IMR-90 (cell line): ENCODE data around the gene MYO1C. TPM values are rescaled to one million over a fixed set of nuclear protein-coding genes. Genes with fewer than 3 reads are reported as not detected.
A peak's percentile ranks its signal among the peaks of the same experiment; 100 is the strongest.

ENCODE experiments used
- ATAC-seq: fragments of 200-7000 bp; cut with Tn5 transposase; 2 replicates; pipeline ENCODE4 v1.9.1; 2020; ENCODE audit warnings: low read depth, mild to moderate bottlenecking, moderate library complexity
- BruUV-seq: library from RNA; stranded (reverse); fragments of 400-500 nt; replicated peaks from 2 replicates; lab custom pipeline; 2021; lab: Mats Ljungman, UMichigan
- CTCF ChIA-PET: fragments of 300-600 bp; formaldehyde crosslinking; extraction: SDS; loops from one replicate; lab custom pipeline; 2021; ENCODE audit warnings: antibody characterized with exemption; lab: Yijun Ruan, JAX
- POLR2A ChIA-PET: fragments of 300-600 bp; sonication (Branson Sonifier 250); formaldehyde crosslinking; loops from one replicate; lab custom pipeline; 2022; ENCODE audit warnings: antibody characterized with exemption; ENCODE audit not compliant: unreplicated experiment; lab: Charles Lee
- DNase-seq: peaks from one replicate; pipeline ENCODE4 v3.0.0; 2013
- H2AFZ ChIP-seq: replicated peaks from 2 replicates; pipeline ENCODE3; 2013; ENCODE audit warnings: low read length, mild to moderate bottlenecking; ENCODE audit not compliant: poor library complexity
- H2AK5ac ChIP-seq: 2 replicates; pipeline ENCODE4 v1.6.1; 2013; ENCODE audit warnings: low read depth, low read length, inconsistent platforms
- H2AK9ac ChIP-seq: replicated peaks from 2 replicates; pipeline ENCODE3; 2013; ENCODE audit warnings: mild to moderate bottlenecking, low read depth, low read length, moderate library complexity; ENCODE audit not compliant: poor library complexity
- H2BK120ac ChIP-seq: 2 replicates; pipeline ENCODE4 v1.6.1; 2013; ENCODE audit warnings: low read depth, low read length, inconsistent platforms
- H2BK15ac ChIP-seq: 3 replicates; pipeline ENCODE4 v1.6.1; 2013; ENCODE audit warnings: low read depth, low read length, inconsistent platforms
- H2BK20ac ChIP-seq: 2 replicates; pipeline ENCODE4 v1.6.1; 2013; ENCODE audit warnings: low read depth, mild to moderate bottlenecking, inconsistent platforms, low read length, moderate library complexity
- H2BK5ac ChIP-seq: 2 replicates; pipeline ENCODE4 v1.6.1; 2013; ENCODE audit warnings: mild to moderate bottlenecking, low read depth, low read length, inconsistent platforms; ENCODE audit not compliant: poor library complexity, severe bottlenecking
- H3K14ac ChIP-seq: replicated peaks from 2 replicates; pipeline ENCODE4 v1.6.1; 2013; ENCODE audit warnings: low read depth, low read length, inconsistent platforms
- H3K18ac ChIP-seq: 2 replicates; pipeline ENCODE4 v1.6.1; 2013; ENCODE audit warnings: low read depth, low read length, control low read depth
- H3K23ac ChIP-seq: 2 replicates; pipeline ENCODE4 v1.6.1; 2013; ENCODE audit warnings: low read depth, low read length, inconsistent platforms
- H3K27ac ChIP-seq: 2 replicates; pipeline ENCODE4 v1.5.1; 2013; ENCODE audit warnings: mild to moderate bottlenecking, control low read depth, low read length; ENCODE audit not compliant: insufficient read depth
- H3K27me3 ChIP-seq: 2 replicates; pipeline ENCODE4 v1.6.1; 2013; ENCODE audit warnings: low read length; ENCODE audit not compliant: control insufficient read depth, insufficient read depth
- H3K36me3 ChIP-seq: 2 replicates; pipeline ENCODE4 v1.6.1; 2013; ENCODE audit warnings: low read length, mixed read lengths; ENCODE audit not compliant: control insufficient read depth, insufficient read depth
- H3K4ac ChIP-seq: 2 replicates; pipeline ENCODE4 v1.6.1; 2013; ENCODE audit warnings: low read depth, low read length, inconsistent platforms
- H3K4me1 ChIP-seq: 2 replicates; pipeline ENCODE4 v1.6.1; 2013; ENCODE audit warnings: low read length, mixed read lengths; ENCODE audit not compliant: control insufficient read depth, insufficient read depth
- H3K4me2 ChIP-seq: 2 replicates; pipeline ENCODE4 v1.6.1; 2013; ENCODE audit warnings: low read depth, mild to moderate bottlenecking, control low read depth, low read length, moderate library complexity
- H3K4me3 ChIP-seq: 2 replicates; pipeline ENCODE4 v1.5.1; 2013; ENCODE audit warnings: low read depth, mild to moderate bottlenecking, control low read depth, low read length, moderate library complexity; ENCODE audit not compliant: insufficient read depth
- H3K56ac ChIP-seq: 2 replicates; pipeline ENCODE4 v1.6.1; 2013; ENCODE audit warnings: low read length, inconsistent platforms; ENCODE audit not compliant: insufficient read depth; ENCODE audit errors: extremely low read depth
- H3K79me1 ChIP-seq, 2 experiments: 2 replicates each; pipeline ENCODE4 v1.6.1; 2013; ENCODE audit warnings: low read length in 2 of 2, inconsistent platforms in 1 of 2, low read depth in 1 of 2
- H3K9ac ChIP-seq: 2 replicates; pipeline ENCODE4 v1.6.1; 2013; ENCODE audit warnings: low read depth, low read length, control low read depth
- H3K9me1 ChIP-seq: 2 replicates; pipeline ENCODE4 v1.6.1; 2013; ENCODE audit warnings: low read length, inconsistent platforms; ENCODE audit not compliant: insufficient read depth
- H3K9me3 ChIP-seq: 2 replicates; pipeline ENCODE4 v1.6.1; 2013; ENCODE audit warnings: low read length; ENCODE audit not compliant: control insufficient read depth, insufficient read depth
- H4K20me1 ChIP-seq: 2 replicates; pipeline ENCODE4 v1.6.1; 2013; ENCODE audit warnings: low read length, inconsistent platforms; ENCODE audit not compliant: insufficient read depth
- H4K5ac ChIP-seq: 2 replicates; pipeline ENCODE4 v1.6.1; 2013; ENCODE audit warnings: mild to moderate bottlenecking, low read depth, low read length, control low read depth
- H4K8ac ChIP-seq, 2 experiments: 2 replicates each; pipeline ENCODE4 v1.6.1; 2013; ENCODE audit warnings: low read depth in 2 of 2, low read length in 2 of 2, control low read depth in 1 of 2, inconsistent platforms in 1 of 2
- H4K91ac ChIP-seq: 2 replicates; pipeline ENCODE4 v1.6.1; 2013; ENCODE audit warnings: low read depth, low read length, inconsistent platforms; ENCODE audit not compliant: insufficient read depth
- CEBPB ChIP-seq: IDR thresholded peaks from 2 replicates; pipeline ENCODE4 v1.6.1; 2012; ENCODE audit warnings: low read depth, low read length, improper control_type of control experiment
- CHD1 ChIP-seq: IDR thresholded peaks from 2 replicates; pipeline ENCODE4 v1.6.1; 2012; ENCODE audit warnings: low read depth, low read length, improper control_type of control experiment
- CTCF ChIP-seq: conservative IDR thresholded peaks from 2 replicates; pipeline ENCODE4 v1.5.1; 2012; ENCODE audit warnings: mild to moderate bottlenecking, low read depth, low read length, improper control_type of control experiment
- MAZ ChIP-seq: IDR thresholded peaks from 2 replicates; pipeline ENCODE4 v1.6.1; 2012; ENCODE audit warnings: low read depth, mild to moderate bottlenecking, low read length, improper control_type of control experiment, moderate library complexity, borderline replicate concordance
- MXI1 ChIP-seq: IDR thresholded peaks from 2 replicates; pipeline ENCODE4 v1.6.1; 2012; ENCODE audit warnings: low read depth, mild to moderate bottlenecking, low read length, moderate library complexity, borderline replicate concordance
- NFE2L2 ChIP-seq: fragments of 150-350 bp; IDR thresholded peaks from 2 replicates; pipeline ENCODE4 v1.6.1; 2016; ENCODE audit warnings: low read depth, mild to moderate bottlenecking, low read length
- POLR2A ChIP-seq: IDR thresholded peaks from 2 replicates; pipeline ENCODE4 v1.6.1; 2012; ENCODE audit warnings: mild to moderate bottlenecking, low read depth, low read length
- WGBS, 2 experiments: methylation state at CpG; one replicate each; pipeline versions ENCODE4 v1.1.5 to v1.1.7; 2013; ENCODE audit warnings: missing lambda C conversion rate in 2 of 2; ENCODE audit not compliant: insufficient read length in 1 of 2; ENCODE audit errors: extremely low coverage in 2 of 2; 5-methylcytosine and 5-hydroxymethylcytosine counted together
- dilution Hi-C: fragments of 300-500 bp; cut with HindIII; formaldehyde crosslinking; loops from one replicate; pipeline ENCODE4 v1.14.3; 2018; ENCODE audit warnings: low sequenced_read_pairs; ENCODE audit not compliant: unreplicated experiment
- in situ Hi-C: fragments of 300-500 bp; cut with MboI; formaldehyde crosslinking; loops from 3 replicates; pipeline ENCODE4 v1.14.3; 2019; ENCODE audit warnings: low sequenced_read_pairs, inconsistent platforms, mixed read lengths
- intact Hi-C: fragments of 100-400 bp; cut with micrococcal nuclease; formaldehyde crosslinking; loops from 2 replicates; pipeline ENCODE4 v1.10.0; 2022
- polyA plus RNA-seq, 3 experiments: library from polyadenylated mRNA; depleted of rRNA; stranded (reverse); fragments of >200 nt; gene quantifications; 2 replicates each; pipeline ENCODE4 v1.2.3, GENCODE V29; 2012; ENCODE audit warnings: low replicate concordance in 1 of 3
- total RNA-seq: library from RNA; depleted of rRNA; stranded (reverse); fragments of >200 nt; gene quantifications from 2 replicates; pipeline ENCODE4 v1.2.3, GENCODE V29; 2012
- TF ChIP-seq, protein P1 (sequence below): fragments of 150-350 bp; IDR thresholded peaks from 2 replicates; pipeline ENCODE4 v1.6.1; 2017; ENCODE audit warnings: mild to moderate bottlenecking, antibody characterized with exemption, low read length, low read depth

The MYO1C gene
- total and polyA plus RNA-seq, 2 of the 4 experiments (the other 2 are of a cell fraction): 162 to 196 TPM

DNA sequence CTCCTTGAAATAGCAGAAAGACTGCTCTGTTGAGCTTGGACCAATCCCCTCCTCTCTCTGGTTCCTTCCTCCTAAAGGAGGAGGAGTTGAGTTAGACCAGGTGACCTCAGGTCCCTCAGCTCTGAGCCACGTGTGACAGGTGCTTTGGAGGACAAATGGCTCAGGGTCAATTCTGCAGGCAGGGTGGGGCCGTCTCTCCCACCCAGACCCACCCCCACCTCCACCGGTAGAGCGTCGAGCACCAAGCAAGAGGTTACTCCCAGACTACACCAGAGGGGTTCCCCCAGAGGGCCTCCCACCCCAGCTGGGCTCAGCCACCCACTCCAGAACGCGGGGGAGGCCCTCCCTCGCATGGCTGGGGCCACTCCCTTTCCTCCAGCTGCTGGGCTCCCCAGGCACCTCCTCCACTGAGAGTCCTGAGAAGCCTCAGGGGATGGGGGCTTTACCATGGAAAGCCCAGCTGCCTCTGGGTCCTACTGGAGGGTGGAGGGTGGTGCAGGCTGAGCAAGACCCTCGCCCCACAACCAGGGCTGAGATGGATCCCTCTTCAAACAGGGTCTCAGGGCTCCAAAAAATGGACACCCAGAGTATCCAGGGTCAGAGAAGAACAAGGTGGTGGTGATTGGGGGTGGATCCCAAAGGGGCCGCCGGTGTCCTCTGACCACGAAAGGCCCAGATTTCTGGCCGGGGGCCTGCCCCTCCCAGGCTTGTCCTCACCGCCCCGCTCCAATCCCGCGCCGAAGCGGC is 7.6 kb downstream of the MYO1C start:
- ChIA-PET CTCF (no interaction called here), POLR2A (no interaction called here)
- Histone ChIP-seq H3K4me3 (peak overlapping the region; percentile 94), H2BK5ac (peak overlapping the region; percentile 93), H3K56ac (peak overlapping the region; percentile 92), H3K4me1 (peaks cover 20% of the 10 kb centered on the region), H4K20me1 (peaks cover 33% of the 10 kb centered on the region), H3K4ac (peak overlapping the region; percentile 98), H3K27ac (peak overlapping the region; percentile 96), H3K36me3 (peaks cover 34% of the 10 kb centered on the region), H4K91ac (peak overlapping the region; percentile 96), H2BK15ac (no peak overlapping the region), H3K18ac (peak overlapping the region; percentile 95), H3K9me1 (peaks cover 13% of the 10 kb centered on the region), H2AK5ac (peak overlapping the region; percentile 99), H3K4me2 (peak overlapping the region; percentile 100), H3K9ac (peak overlapping the region; percentile 99), H3K9me3 (no peaks in the 10 kb centered on the region), H3K23ac (peak overlapping the region; percentile 94), H2BK120ac (peak overlapping the region; percentile 84), H3K79me1 (peaks cover 26 to 74% of the 10 kb centered on the region in 2 experiments), H2BK20ac (no peak overlapping the region), H3K14ac (peak overlapping the region; percentile 99), H4K8ac (peak overlapping the region; percentile 74 to 96), H2AFZ (peak overlapping the region; percentile 82), H2AK9ac (peak overlapping the region; percentile 98), H4K5ac (peak overlapping the region; percentile 89), H3K27me3 (no peaks in the 10 kb centered on the region)
- TF ChIP-seq MXI1 (no peak), POLR2A (0 out of 2 replicates have a peak, but pooled peaks have one; percentile 19), CEBPB (no peak), CTCF (no peak), NFE2L2 (no peak), CHD1 (no peak), MAZ (peak; percentile 35; the same call in 1 of the 2 replicates)
- TF ChIP-seq, protein P1, sequence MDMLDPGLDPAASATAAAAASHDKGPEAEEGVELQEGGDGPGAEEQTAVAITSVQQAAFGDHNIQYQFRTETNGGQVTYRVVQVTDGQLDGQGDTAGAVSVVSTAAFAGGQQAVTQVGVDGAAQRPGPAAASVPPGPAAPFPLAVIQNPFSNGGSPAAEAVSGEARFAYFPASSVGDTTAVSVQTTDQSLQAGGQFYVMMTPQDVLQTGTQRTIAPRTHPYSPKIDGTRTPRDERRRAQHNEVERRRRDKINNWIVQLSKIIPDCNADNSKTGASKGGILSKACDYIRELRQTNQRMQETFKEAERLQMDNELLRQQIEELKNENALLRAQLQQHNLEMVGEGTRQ: 0 out of 2 replicates have a peak, but pooled peaks have one; percentile 5
- in situ Hi-C loops (no loop called here), intact Hi-C loops (loop anchor here (1.0 kb wide), 1 partner anchor 17 kb away; no protein-coding TSS in a partner anchor), dilution Hi-C loops (no loop called here)
- no TSS peak for BruUV-seq
- WGBS, 2 experiments: 0% methylated on average over 5 of the region's 19 CpGs; no CpG with 5 or more reads in 1 of the 2 experiments
- DNase-seq (no peak), ATAC-seq (peak; percentile 13)
